NOMO-1 (cell line): ENCODE data around the gene UTP14C.
"Not testable (repeated sequence)": the region's sequence is repeated elsewhere in the genome, so short reads cannot be mapped to it uniquely, and the experiment has no call there.

Experiments
- DNase-seq, 2 experiments: peaks; one replicate each; lab custom pipeline; 2025; ENCODE audit not compliant: unreplicated experiment in 2 of 2; lab: John Stamatoyannopoulos, UW

The UTP14C gene

GRCh38 chr13:52001120-52001731 is 23.3 kb upstream of the UTP14C start:
- peak; percentile 17 to 60 for DNase-seq

GRCh38 chr13:52002361-52002760 is 22.1 kb upstream of the UTP14C start:
- no peak for DNase-seq

- no peak for DNase-seq
Observed at GRCh38 chr13:52003541-52003940, 20.9 kb upstream of the UTP14C start.

GRCh38 chr13:52004511-52005170 is 19.9 kb upstream of the UTP14C start:
- DNase-seq = no peak

GRCh38 chr13:52005841-52006522 is 18.5 kb upstream of the UTP14C start:
- no peak for DNase-seq

- DNase-seq = no peak
Observed at GRCh38 chr13:52006523-52007245, 17.8 kb upstream of the UTP14C start.

- DNase-seq = no peak
Observed at GRCh38 chr13:52009946-52010345, 14.5 kb upstream of the UTP14C start.

GRCh38 chr13:52010890-52011631 is 13.4 kb upstream of the UTP14C start, which contains the start of gene ATP7B:
TSS of gene ATP7B (minus strand) at chr13:52011450. CDS start at chr13:52011337, 113 bp downstream.
- no peak for DNase-seq

- DNase-seq = peak; percentile 95 to 98
Observed at GRCh38 chr13:52011632-52012511, 12.6 kb upstream of the UTP14C start, which contains the start of gene ALG11. TSS of gene ALG11 (plus strand) at chr13:52012398. CDS start at chr13:52012419, 21 bp downstream.

GRCh38 chr13:52012512-52012836 is 12.0 kb upstream of the UTP14C start:
- DNase-seq = no peak

- no peak for DNase-seq
Observed at GRCh38 chr13:52016296-52016695, 8.2 kb upstream of the UTP14C start.

- no peak for DNase-seq
Observed at GRCh38 chr13:52020191-52020590, 4.3 kb upstream of the UTP14C start.

GRCh38 chr13:52022356-52022755 is 2.1 kb upstream of the UTP14C start:
- DNase-seq = no peak

GRCh38 chr13:52025475-52026245 is 1.2 kb downstream of the UTP14C start:
- no peak for DNase-seq

- no peak for DNase-seq
Observed at GRCh38 chr13:52026246-52026626, 1.7 kb downstream of the UTP14C start.

- no peak for DNase-seq
Observed at GRCh38 chr13:52027832-52028231, 3.3 kb downstream of the UTP14C start.

- DNase-seq = no peak
Observed at GRCh38 chr13:52029569-52029968, 5.1 kb downstream of the UTP14C start.

GRCh38 chr13:52030401-52030800 is 5.9 kb downstream of the UTP14C start:
- not testable (repeated sequence) for DNase-seq

GRCh38 chr13:52033039-52033438 is 8.5 kb downstream of the UTP14C start:
- DNase-seq = no peak
